Esophagus muscularis mucosa (tissue), 4 donors: Measurements from ENCODE around the gene GLB1L3.

Experiments used
- CTCF ChIP-seq, 3 experiments: fragments of 200-600 bp in 2 of 3; fragments of 450-650 bp in 1 of 3; sonication (generic) in 2 of 3; IDR thresholded peaks; one replicate each; pipeline ENCODE4 v1.5.1; 2017 to 2019; ENCODE audit warnings: antibody characterized with exemption in 3 of 3, mild to moderate bottlenecking in 2 of 3, moderate library complexity in 1 of 3
- EP300 ChIP-seq: sonication (generic); formaldehyde crosslinking; IDR thresholded peaks from one replicate; pipeline ENCODE4 v1.6.1; 2017; ENCODE audit warnings: antibody characterized with exemption
- POLR2A ChIP-seq: fragments of 450-650 bp; IDR thresholded peaks from one replicate; pipeline ENCODE4 v1.6.1; 2017; ENCODE audit warnings: antibody characterized with exemption, moderate library complexity, mild to moderate bottlenecking, low read depth
- POLR2AphosphoS5 ChIP-seq, 2 donors: sonication (generic); formaldehyde crosslinking; IDR thresholded peaks; one replicate each; pipeline ENCODE4 v1.6.1; 2017; ENCODE audit warnings: antibody characterized with exemption in 2 of 2

- TF ChIP-seq CTCF (IDR thresholded peaks at IDR 0.05) (no peak), POLR2AphosphoS5 (IDR thresholded peaks at IDR 0.05) (no peak), POLR2A (no peak), EP300 (no peak)
These were observed 47.6 kb upstream of the GLB1L3 start for GRCh38 chr11:134228625-134229024.
